K562 (cell line): Measurements from ENCODE around the gene CCDC183. TPM values are rescaled to one million over a fixed set of nuclear protein-coding genes. Genes with fewer than 3 reads are reported as not detected.
A peak's percentile ranks its signal among the peaks of the same experiment; 100 is the strongest.

ENCODE experiments used
- ATAC-seq: fragments of 200-7000 bp; cut with Tn5 transposase; 3 replicates; pipeline ENCODE4 v1.9.1; 2020; ENCODE audit warnings: moderate library complexity
- BruUV-seq: library from RNA; stranded (reverse); fragments of 400-500 nt; replicated peaks from 2 replicates; lab custom pipeline; 2021; lab: Mats Ljungman, UMichigan
- CTCF ChIA-PET: fragments of 300-600 bp; formaldehyde crosslinking; extraction: SDS; loops from one replicate; lab custom pipeline; 2021; ENCODE audit warnings: low intra/inter-chr PET ratio; lab: Yijun Ruan, JAX
- POLR2A ChIA-PET: fragments of 300-600, 350-650 bp; sonication (Branson Sonifier 250); formaldehyde crosslinking; extraction: SDS; loops from one replicate; lab custom pipeline; 2021; ENCODE audit warnings: antibody characterized with exemption, inconsistent platforms; lab: Yijun Ruan, JAX
- DNase-seq, 4 experiments: peaks; one replicate each; pipeline versions ENCODE4 v3.0.0 to v3.0.0-alpha.2; 2011 to 2018; ENCODE audit warnings: low spot score in 3 of 4, mixed read lengths in 3 of 4; ENCODE audit errors: extremely low read depth in 1 of 4
- FAIRE-seq: peaks from 2 replicates; lab custom pipeline; 2011; peaks lifted over from hg19 to GRCh38; lab: Jason Lieb, UNC
- H2AFZ ChIP-seq: 2 replicates; pipeline ENCODE4 v1.6.0; 2011; ENCODE audit warnings: low read depth, low read length, control low read depth, inconsistent platforms
- H3K27ac ChIP-seq: fragments of 200-600 bp; 3 replicates; pipeline ENCODE4 v1.8.0; 2011; ENCODE audit warnings: low read depth, mild to moderate bottlenecking, control low read depth, inconsistent platforms, low read length, moderate library complexity, mixed read lengths; ENCODE audit errors: extremely low read depth
- H3K27me3 ChIP-seq, 2 experiments: fragments of 300-600 bp in 1 of 2; 2 replicates in 1 of 2; 3 replicates in 1 of 2; pipeline versions ENCODE4 v1.6.0 to v1.8.0; 2011; ENCODE audit warnings: inconsistent platforms in 2 of 2, low read length in 2 of 2, mild to moderate bottlenecking in 1 of 2, mixed read lengths in 1 of 2, moderate library complexity in 1 of 2; ENCODE audit not compliant: control insufficient read depth in 2 of 2, insufficient read depth in 2 of 2
- H3K36me3 ChIP-seq: fragments of 300-600 bp; 3 replicates; pipeline ENCODE4 v1.8.0; 2011; ENCODE audit warnings: mild to moderate bottlenecking, low read length, inconsistent platforms; ENCODE audit not compliant: control insufficient read depth, insufficient read depth
- H3K4me1 ChIP-seq, 2 experiments: fragments of 200-600 bp in 1 of 2; replicated peaks in 1 of 2; 2 replicates in 1 of 2; 3 replicates in 1 of 2; pipeline versions ENCODE4 v1.5.1 to v1.8.0; 2011; ENCODE audit warnings: inconsistent platforms in 2 of 2, low read length in 2 of 2, mild to moderate bottlenecking in 1 of 2, mixed read lengths in 1 of 2, moderate library complexity in 1 of 2; ENCODE audit not compliant: control insufficient read depth in 2 of 2, insufficient read depth in 2 of 2
- H3K4me2 ChIP-seq: 2 replicates; pipeline ENCODE4 v1.6.1; 2011; ENCODE audit warnings: low read length, control low read depth, inconsistent platforms, mixed read lengths; ENCODE audit not compliant: insufficient read depth
- H3K4me3 ChIP-seq: fragments of 200-600 bp; sonication (generic), shearing (Covaris generic); 2 replicates; pipeline ENCODE4 v1.5.1; 2016; ENCODE audit warnings: control low read depth, inconsistent platforms
- H3K79me2 ChIP-seq: fragments of 200-600 bp; 3 replicates; pipeline ENCODE4 v1.8.0; 2011; ENCODE audit warnings: low read length, inconsistent platforms; ENCODE audit not compliant: control insufficient read depth, insufficient read depth
- H3K9ac ChIP-seq, 2 experiments: 2 replicates each; pipeline versions ENCODE4 v1.6.0 to v1.6.1; 2011; ENCODE audit warnings: low read depth in 2 of 2, low read length in 2 of 2, control low read depth in 1 of 2, inconsistent platforms in 1 of 2, mild to moderate bottlenecking in 1 of 2, mixed read lengths in 1 of 2; ENCODE audit not compliant: insufficient read depth in 1 of 2
- H3K9me1 ChIP-seq: one replicate; pipeline ENCODE4 v1.6.0; 2011; ENCODE audit warnings: inconsistent platforms, mild to moderate bottlenecking, low read length, moderate library complexity; ENCODE audit not compliant: control insufficient read depth, insufficient read depth
- H3K9me3 ChIP-seq: replicated peaks from 2 replicates; pipeline ENCODE4 v1.5.1; 2011; ENCODE audit warnings: low read depth, low read length, inconsistent platforms; ENCODE audit not compliant: control insufficient read depth, insufficient read depth
- H4K20me1 ChIP-seq: replicated peaks from 2 replicates; pipeline ENCODE4 v1.6.1; 2011; ENCODE audit warnings: low read length, inconsistent platforms, mixed read lengths; ENCODE audit not compliant: control insufficient read depth, insufficient read depth
- COPS2 ChIP-seq: fragments of 450-650 bp; conservative IDR thresholded peaks from 2 replicates; pipeline ENCODE4 v1.6.1; 2016; ENCODE audit warnings: mild to moderate bottlenecking, moderate library complexity
- ESRRA ChIP-seq: fragments of 450-650 bp; IDR thresholded peaks from 2 replicates; pipeline ENCODE4 v1.6.1; 2014; ENCODE audit warnings: low read depth, mild to moderate bottlenecking, moderate library complexity, borderline replicate concordance
- FIP1L1 ChIP-seq: fragments of 200-400 bp; formaldehyde crosslinking; IDR thresholded peaks from 2 replicates; pipeline ENCODE4 v1.6.1; 2018; ENCODE audit warnings: mild to moderate bottlenecking, low read depth, low read length; ENCODE audit not compliant: poor library complexity, severe bottlenecking
- HDAC3 ChIP-seq: fragments of 450-650 bp; IDR thresholded peaks from 2 replicates; pipeline ENCODE4 v1.6.1; 2018; ENCODE audit warnings: borderline replicate concordance, mild to moderate bottlenecking, moderate library complexity; ENCODE audit not compliant: partially characterized antibody
- ILK ChIP-seq: fragments of 450-650 bp; IDR thresholded peaks from 2 replicates; pipeline ENCODE4 v1.6.1; 2016; ENCODE audit warnings: missing genetic modification characterization, low read depth, mild to moderate bottlenecking, missing compliant biosample characterization, moderate library complexity, borderline replicate concordance
- MGA ChIP-seq: fragments of 450-650 bp; IDR thresholded peaks from 2 replicates; pipeline ENCODE4 v1.6.1; 2016; ENCODE audit warnings: mild to moderate bottlenecking, moderate library complexity
- POLR2G ChIP-seq: fragments of 200-400 bp; formaldehyde crosslinking; IDR thresholded peaks from 2 replicates; pipeline ENCODE4 v1.6.1; 2017; ENCODE audit warnings: low read depth, mild to moderate bottlenecking, antibody characterized with exemption, low read length, moderate library complexity
- RBM22 ChIP-seq: fragments of 200-400 bp; formaldehyde crosslinking; IDR thresholded peaks from 2 replicates; pipeline ENCODE4 v1.6.1; 2018; ENCODE audit warnings: low read length, low read depth; ENCODE audit not compliant: poor library complexity, severe bottlenecking
- SUPT5H ChIP-seq: fragments of 450-650 bp; IDR thresholded peaks from 2 replicates; pipeline ENCODE4 v1.6.1; 2016
- TAF9B ChIP-seq: fragments of 450-650 bp; IDR thresholded peaks from 2 replicates; pipeline ENCODE4 v1.6.1; 2018; ENCODE audit warnings: mild to moderate bottlenecking; ENCODE audit not compliant: partially characterized antibody
- WGBS: fragments of 100-300 bp; shearing (Covaris generic); methylation state at CpG from one replicate; pipeline ENCODE4 v1.1.6; 2016; ENCODE audit warnings: low coverage, mixed read lengths; ENCODE audit not compliant: insufficient coverage; ENCODE audit errors: missing lambda C conversion rate; 5-methylcytosine and 5-hydroxymethylcytosine counted together
- in situ Hi-C: fragments of 300-500 bp; cut with MboI; formaldehyde crosslinking; loops from 4 replicates; pipeline ENCODE4 v1.15.0; 2018; ENCODE audit warnings: inconsistent platforms, mixed read lengths
- intact Hi-C: fragments of 100-400 bp; cut with micrococcal nuclease; formaldehyde crosslinking; loops from 2 replicates; pipeline ENCODE4 v1.14.2; 2022
- polyA plus RNA-seq, 8 experiments: library from polyadenylated mRNA; depleted of rRNA in 4 of 8; stranded (reverse) in 5 of 8; unstranded in 3 of 8; fragments of >200 nt; fragmentation: Nextera tagmentation in 2 of 8; fragmentation: Illumina TruSeq in 1 of 8; extraction: Ambion mirVana in 2 of 8; extraction: Trizol in 1 of 8; gene quantifications; 2 replicates each; pipeline versions ENCODE4 v1.2.1 to v1.2.3, GENCODE V29; 2011 to 2014; ENCODE audit warnings: inconsistent platforms in 1 of 8, missing spikeins in 1 of 8
- total RNA-seq, 7 experiments: library from RNA; depleted of rRNA in 6 of 7; stranded (reverse); fragments of >200 nt in 6 of 7; fragmentation: Illumina TruSeq in 2 of 7; extraction: Trizol in 2 of 7; gene quantifications; 2 replicates each; pipeline versions ENCODE4 v1.2.1 to v1.2.3, GENCODE V29; 2011 to 2021; ENCODE audit warnings: low replicate concordance in 1 of 7

CCDC183 gene
- total and polyA plus RNA-seq, 9 of the 15 experiments (the other 6 are each of a cell fraction or from before 2014, with no cell fraction given): 0.21 to 0.60 (median 0.29) TPM; not detected in 4

- Histone ChIP-seq H4K20me1 (peaks cover 17% of the 10 kb centered on the region), H3K27me3 (no peaks in the 10 kb centered on the region), H3K9me3 (no peaks in the 10 kb centered on the region), H3K4me2 (no peak overlapping the region), H3K4me1 (peaks cover 7 to 75% of the 10 kb centered on the region in 2 experiments), H3K36me3 (peaks cover 74% of the 10 kb centered on the region; the same call in 2 of the 3 replicates), H3K9me1 (peaks cover 3% of the 10 kb centered on the region), H3K27ac (no peak overlapping the region), H3K9ac (no peak overlapping the region; a peak in 1 of 4 replicates), H2AFZ (no peak overlapping the region), H3K79me2 (no peaks in the 10 kb centered on the region), H3K4me3 (no peak overlapping the region)
- 84% methylated on average over 19 of the region's 27 CpGs for WGBS
- DNase-seq (no peak), ATAC-seq (no peak), FAIRE-seq (no peak)
- intact Hi-C loops (no loop called here), in situ Hi-C loops (no loop called here)
- BruUV-seq: no TSS peak
- CTCF ChIA-PET: no interaction called here
- POLR2A ChIA-PET: interaction anchor here (0.6 to 1.3 kb wide), 3 partner anchors 10 to 380 kb away, joined by 3 to 5 read pairs (median 4); no protein-coding TSS in a partner anchor
- no peak for TF ChIP-seq MGA
- TF ChIP-seq SUPT5H: peak; percentile 39; the same call in 1 of the 2 replicates
- TF ChIP-seq TAF9B: no peak
- TF ChIP-seq POLR2G: peak; percentile 61
- TF ChIP-seq RBM22: peak; percentile 69
- no peak for TF ChIP-seq HDAC3
- no peak for TF ChIP-seq ILK
- no peak for TF ChIP-seq COPS2
- peak; percentile 25 for TF ChIP-seq FIP1L1
- no peak for TF ChIP-seq ESRRA
Observed at GRCh38 chr9:136837146-136837855, 41.2 kb downstream of the CCDC183 start.
